Subcutaneous abdominal adipose tissue (tissue), 5 donors: Measurements from ENCODE around the gene WDR4.
A peak's percentile ranks its signal among the peaks of the same experiment; 100 is the strongest.
"Not testable (repeated sequence)": the region's sequence is repeated elsewhere in the genome, so short reads cannot be mapped to it uniquely, and the experiment has no call there.

ENCODE experiments used
- H3K27ac ChIP-seq: one replicate; pipeline ENCODE4 v1.7.0; 2013; ENCODE audit warnings: low read depth, mild to moderate bottlenecking, inconsistent platforms, low read length, moderate library complexity
- H3K27me3 ChIP-seq, 5 donors: one replicate each; pipeline ENCODE4 v1.7.0; 2013; ENCODE audit warnings: low read length in 5 of 5, inconsistent platforms in 1 of 5; ENCODE audit not compliant: control insufficient read depth in 5 of 5, insufficient read depth in 4 of 5
- H3K36me3 ChIP-seq, 5 donors: one replicate each; pipeline ENCODE4 v1.7.0; 2013; ENCODE audit warnings: low read length in 5 of 5; ENCODE audit not compliant: control insufficient read depth in 5 of 5, insufficient read depth in 5 of 5
- H3K4me1 ChIP-seq, 5 donors: one replicate each; pipeline ENCODE4 v1.7.0; 2013; ENCODE audit warnings: low read length in 5 of 5, mild to moderate bottlenecking in 3 of 5, moderate library complexity in 1 of 5; ENCODE audit not compliant: control insufficient read depth in 5 of 5, insufficient read depth in 5 of 5
- H3K4me3 ChIP-seq, 5 donors: one replicate each; pipeline ENCODE4 v1.7.0; 2013; ENCODE audit warnings: low read length in 5 of 5, low read depth in 1 of 5
- H3K9ac ChIP-seq, 5 donors: one replicate each; pipeline ENCODE4 v1.7.0; 2013; ENCODE audit warnings: low read length in 5 of 5, mild to moderate bottlenecking in 4 of 5, moderate library complexity in 3 of 5
- H3K9me3 ChIP-seq, 5 donors: one replicate each; pipeline ENCODE4 v1.7.0; 2013; ENCODE audit warnings: low read length in 5 of 5; ENCODE audit not compliant: control insufficient read depth in 5 of 5
- donor health status: healthy.
- donor health status: healthy.
- donor health status: healthy.
- donor health status: healthy.
- donor health status: healthy.

The WDR4 gene

DNA sequence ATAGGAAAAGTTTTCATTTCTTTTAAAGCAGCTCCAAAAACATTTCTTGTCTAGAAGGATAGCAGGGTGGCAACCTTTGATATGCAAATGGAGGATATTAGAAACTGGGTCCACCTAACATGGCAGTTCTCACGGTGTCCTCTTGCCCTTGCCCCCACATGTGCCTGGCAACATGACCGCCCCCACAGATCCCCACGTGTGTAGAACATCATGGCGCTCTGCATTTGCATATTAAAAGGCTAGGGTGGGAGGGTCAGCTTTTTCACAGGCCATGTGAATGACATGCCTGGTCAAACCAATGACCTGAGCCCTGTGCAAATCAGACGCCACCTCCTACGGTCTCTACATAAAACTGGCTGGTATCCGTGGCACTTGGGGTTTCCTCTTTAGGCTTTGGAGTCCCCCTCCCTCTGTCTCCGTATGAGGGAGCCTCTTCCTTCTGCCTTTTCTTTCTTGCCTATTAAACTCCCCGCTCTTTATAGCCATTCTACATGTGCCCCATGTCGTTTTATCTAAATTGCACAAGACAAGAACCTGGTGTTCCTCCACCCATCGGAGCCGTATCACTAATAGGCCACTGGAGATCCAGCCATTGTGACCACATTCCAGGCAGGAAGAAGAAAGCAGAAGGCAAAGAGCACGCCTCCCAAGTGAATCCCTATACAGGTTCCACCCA lies 71.3 kb downstream of the WDR4 start:
- Histone ChIP-seq H3K4me1 (peaks cover 0 to 12% (median 3%) of the 10 kb centered on the region in 5 donors), H3K36me3 (no peaks in the 10 kb centered on the region), H3K27me3 (peaks cover 0 to 10% (median 5%) of the 10 kb centered on the region in 5 donors), H3K27ac (no peak overlapping the region), H3K4me3 (no peak overlapping the region), H3K9me3 (no peaks in the 10 kb centered on the region), H3K9ac (no peak overlapping the region)

DNA sequence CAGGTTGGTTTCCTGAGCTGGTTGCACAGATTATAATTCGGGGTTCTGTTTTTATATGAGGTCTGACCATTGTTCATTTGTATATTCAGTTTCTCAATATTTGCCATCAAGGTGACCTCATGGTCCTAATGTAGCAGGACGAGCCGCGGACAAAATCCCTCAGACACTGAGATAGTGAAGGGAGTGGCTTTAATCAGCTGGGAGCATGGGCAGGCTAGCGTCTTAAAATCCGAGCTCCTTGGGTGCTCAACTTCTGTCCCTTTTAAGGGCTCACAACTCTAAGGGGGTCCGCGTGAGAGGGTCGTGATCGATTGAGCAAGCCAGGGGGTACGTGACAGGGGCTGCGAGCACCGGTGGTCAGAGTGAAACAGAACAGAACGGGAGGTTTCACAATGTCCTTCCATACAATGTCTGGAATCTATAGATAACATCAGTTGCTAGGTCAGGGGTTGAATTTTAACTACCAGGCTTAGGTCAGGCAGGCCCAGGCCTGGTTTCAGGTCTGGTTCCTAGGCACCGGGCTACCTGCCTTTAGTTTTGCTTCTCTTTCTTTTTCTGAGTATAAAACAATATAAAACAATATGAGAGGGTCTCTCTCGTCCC lies 71.9 kb downstream of the WDR4 start:
- peaks cover 0 to 12% (median 3%) of the 10 kb centered on the region in 5 donors for H3K4me1 ChIP-seq
- H3K9me3 ChIP-seq, H3K4me3 ChIP-seq, H3K9ac ChIP-seq, H3K36me3 ChIP-seq, H3K27ac ChIP-seq: not testable (repeated sequence)
- peaks cover 0 to 10% (median 5%) of the 10 kb centered on the region in 5 donors for H3K27me3 ChIP-seq

DNA sequence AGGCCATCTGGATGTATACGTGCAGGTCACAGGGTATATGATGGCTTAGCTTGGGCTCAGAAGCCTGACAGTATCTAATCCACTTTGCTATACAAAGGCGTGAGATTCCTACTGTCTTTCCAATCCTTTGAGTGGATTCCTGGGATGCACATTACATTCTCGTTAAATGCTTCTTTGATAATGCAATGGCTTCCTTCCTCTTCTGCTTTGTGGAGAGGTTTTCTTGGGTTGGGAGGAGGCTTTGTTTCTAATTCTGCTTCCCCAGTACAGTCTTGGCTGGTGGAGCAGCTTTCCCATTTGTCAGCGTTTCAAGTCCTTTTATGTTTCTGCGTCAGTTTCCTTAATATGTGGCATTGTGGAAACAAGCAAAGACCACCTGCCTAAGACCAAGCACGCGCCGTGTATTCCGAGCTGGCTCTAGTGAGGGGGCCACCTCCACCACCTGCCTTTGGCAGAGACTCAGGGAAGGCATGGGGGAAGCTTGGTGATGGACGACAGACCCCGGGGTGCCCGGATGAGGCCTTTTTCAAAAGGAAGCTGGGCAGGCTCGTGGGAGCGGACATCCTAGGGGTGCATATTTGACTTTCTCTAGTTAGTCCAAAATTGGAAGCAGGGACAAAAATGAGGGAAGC lies 72.7 kb downstream of the WDR4 start:
- Histone ChIP-seq H3K27ac (no peak overlapping the region), H3K27me3 (peaks cover 0 to 10% (median 3%) of the 10 kb centered on the region in 5 donors), H3K4me3 (peak overlapping the region in 2 of 5 donors; percentile 21 to 30), H3K9ac (peak overlapping the region in 1 of 5 donors; percentile 39), H3K4me1 (peaks cover 0 to 12% (median 3%) of the 10 kb centered on the region in 5 donors), H3K36me3 (no peaks in the 10 kb centered on the region), H3K9me3 (no peaks in the 10 kb centered on the region)

DNA sequence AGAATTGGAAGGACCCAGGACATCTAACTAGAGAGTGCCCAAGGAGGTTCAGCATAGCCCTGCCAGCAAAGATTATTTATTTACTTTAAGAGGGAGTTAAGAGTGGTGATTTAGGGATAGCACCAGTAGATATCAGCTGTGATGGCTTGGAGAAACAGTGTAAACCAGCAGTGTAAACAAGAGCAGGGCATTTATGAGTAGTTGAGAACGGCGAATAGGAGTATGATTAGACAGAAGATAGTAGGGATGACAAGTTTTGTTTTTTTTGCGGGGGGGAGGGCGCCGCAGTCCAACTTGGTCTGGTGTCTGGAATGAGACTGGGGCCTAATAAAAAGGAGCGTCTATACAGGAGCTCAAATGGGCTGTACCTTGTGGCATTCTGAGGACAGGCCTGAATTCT lies 77.7 kb downstream of the WDR4 start:
- not testable (repeated sequence) for H3K9ac ChIP-seq, H3K36me3 ChIP-seq, H3K27me3 ChIP-seq, H3K27ac ChIP-seq, H3K4me3 ChIP-seq, H3K9me3 ChIP-seq, H3K4me1 ChIP-seq

DNA sequence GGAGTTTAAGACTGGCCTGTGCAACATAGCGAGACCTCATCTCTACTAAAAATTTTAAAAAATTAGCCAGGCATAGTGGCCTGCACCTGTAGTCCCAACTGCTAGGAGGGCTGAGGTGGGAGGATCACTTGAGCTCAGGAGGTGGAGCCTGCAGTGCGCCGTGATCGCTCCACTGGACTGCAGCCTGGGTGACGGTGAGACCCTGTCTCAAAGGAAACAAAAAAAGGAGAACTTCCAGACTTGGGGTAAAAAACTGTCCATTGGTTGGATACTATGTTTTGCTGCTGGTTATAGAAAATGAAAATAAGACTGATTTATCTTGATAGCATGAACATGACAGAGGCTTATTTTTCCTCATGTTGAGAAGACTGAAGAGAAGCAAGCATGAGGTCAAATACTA lies 79.4 kb downstream of the WDR4 start:
- H3K4me1 ChIP-seq: peaks cover 0 to 6% (median 0%) of the 10 kb centered on the region in 5 donors
- no peak overlapping the region for H3K9ac ChIP-seq
- H3K27ac ChIP-seq: no peak overlapping the region
- H3K4me3 ChIP-seq: no peak overlapping the region
- no peaks in the 10 kb centered on the region for H3K9me3 ChIP-seq
- peaks cover 0 to 5% (median 0%) of the 10 kb centered on the region in 5 donors for H3K27me3 ChIP-seq
- no peaks in the 10 kb centered on the region for H3K36me3 ChIP-seq

DNA sequence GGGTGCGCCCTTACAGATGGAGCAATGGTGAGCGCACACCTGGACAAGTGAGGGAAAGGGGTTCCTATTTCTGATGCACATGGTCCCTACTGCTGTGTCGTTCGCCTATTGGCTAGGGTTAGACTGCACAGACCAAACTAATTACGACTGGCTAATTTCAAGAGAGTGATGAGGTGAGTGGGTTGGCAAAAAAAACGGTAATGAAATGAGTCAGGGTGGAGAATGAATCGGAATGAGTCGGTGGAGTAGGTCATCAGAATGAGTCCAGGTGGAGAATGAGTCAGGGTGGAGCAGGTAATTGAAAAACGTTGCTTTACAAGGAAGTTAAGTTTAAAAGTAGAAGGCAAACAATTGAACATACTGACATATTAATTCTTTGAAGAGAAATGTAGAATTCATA lies 79.8 kb downstream of the WDR4 start:
- H3K36me3 ChIP-seq: no peaks in the 10 kb centered on the region
- peaks cover 0 to 6% (median 0%) of the 10 kb centered on the region in 5 donors for H3K4me1 ChIP-seq
- H3K4me3 ChIP-seq: no peak overlapping the region
- peaks cover 0 to 6% (median 4%) of the 10 kb centered on the region in 5 donors for H3K27me3 ChIP-seq
- H3K9ac ChIP-seq: no peak overlapping the region
- H3K9me3 ChIP-seq: no peaks in the 10 kb centered on the region
- H3K27ac ChIP-seq: no peak overlapping the region
